ENCODE data around the gene ITSN1. TPM values are rescaled to one million over a fixed set of nuclear protein-coding genes. Genes with fewer than 3 reads are reported as not detected.

The ITSN1 gene
- total RNA-seq, 3 donors from 2014 or later: 2.1 to 2.5 (median 2.4) TPM

- no peaks in the 10 kb centered on the region for H3K9me3 Mint-ChIP-seq
- DNase-seq (no peak), ATAC-seq (no peak)
- no peak overlapping the region for H3K4me3 Mint-ChIP-seq
- H3K36me3 Mint-ChIP-seq (ENCODE audit: insufficient read depth): peaks cover 2% of the 10 kb centered on the region
- no peaks in the 10 kb centered on the region for H3K27me3 Mint-ChIP-seq (ENCODE audit: low read depth)
- H3K4me1 Mint-ChIP-seq (ENCODE audit: low read depth): no peaks in the 10 kb centered on the region
These were observed 178.5 kb downstream of the ITSN1 start for GRCh38 chr21:33820798-33821197.

GRCh38 chr21:33821503-33822322 is 179.4 kb downstream of the ITSN1 start:
- H3K9me3 Mint-ChIP-seq: no peaks in the 10 kb centered on the region
- DNase-seq (no peak), ATAC-seq (no peak)
- H3K4me3 Mint-ChIP-seq: no peak overlapping the region
- H3K27me3 Mint-ChIP-seq (ENCODE audit: low read depth): no peaks in the 10 kb centered on the region
- peaks cover 2% of the 10 kb centered on the region for H3K36me3 Mint-ChIP-seq (ENCODE audit: insufficient read depth)
- H3K4me1 Mint-ChIP-seq (ENCODE audit: low read depth): no peaks in the 10 kb centered on the region

- H3K9me3 Mint-ChIP-seq: peaks cover 3% of the 10 kb centered on the region
- peaks cover 2% of the 10 kb centered on the region for H3K36me3 Mint-ChIP-seq (ENCODE audit: insufficient read depth)
- ATAC-seq (no peak), DNase-seq (no peak)
- no peak overlapping the region for H3K4me3 Mint-ChIP-seq
- no peaks in the 10 kb centered on the region for H3K27me3 Mint-ChIP-seq (ENCODE audit: low read depth)
- no peaks in the 10 kb centered on the region for H3K4me1 Mint-ChIP-seq (ENCODE audit: low read depth)
These were observed 182.0 kb downstream of the ITSN1 start for GRCh38 chr21:33824156-33824941.

- Mint-ChIP-seq H3K4me1 (ENCODE audit: low read depth) (no peaks in the 10 kb centered on the region), H3K36me3 (ENCODE audit: insufficient read depth) (peaks cover 7% of the 10 kb centered on the region), H3K4me3 (no peak overlapping the region), H3K9me3 (peaks cover 3% of the 10 kb centered on the region), H3K27me3 (ENCODE audit: low read depth) (no peaks in the 10 kb centered on the region)
- DNase-seq (no peak), ATAC-seq (no peak)
These were observed 183.1 kb downstream of the ITSN1 start for GRCh38 chr21:33825419-33825818.

- H3K4me3 Mint-ChIP-seq: no peak overlapping the region
- DNase-seq (no peak), ATAC-seq (no peak)
- no peaks in the 10 kb centered on the region for H3K27me3 Mint-ChIP-seq (ENCODE audit: low read depth)
- H3K36me3 Mint-ChIP-seq (ENCODE audit: insufficient read depth): peaks cover 8% of the 10 kb centered on the region
- H3K9me3 Mint-ChIP-seq: peaks cover 3% of the 10 kb centered on the region
- no peaks in the 10 kb centered on the region for H3K4me1 Mint-ChIP-seq (ENCODE audit: low read depth)
These were observed 183.6 kb downstream of the ITSN1 start for GRCh38 chr21:33825915-33826314.

- ATAC-seq: no peak
- H3K4me3 Mint-ChIP-seq: no peak overlapping the region
- H3K9me3 Mint-ChIP-seq: peaks cover 3% of the 10 kb centered on the region
- no peaks in the 10 kb centered on the region for H3K27me3 Mint-ChIP-seq (ENCODE audit: low read depth)
- DNase-seq: no peak
- no peaks in the 10 kb centered on the region for H3K4me1 Mint-ChIP-seq (ENCODE audit: low read depth)
- peaks cover 8% of the 10 kb centered on the region for H3K36me3 Mint-ChIP-seq (ENCODE audit: insufficient read depth)
These were observed 185.8 kb downstream of the ITSN1 start for GRCh38 chr21:33828083-33828482.

- peaks cover 8% of the 10 kb centered on the region for H3K36me3 Mint-ChIP-seq (ENCODE audit: insufficient read depth)
- peaks cover 3% of the 10 kb centered on the region for H3K9me3 Mint-ChIP-seq
- H3K4me1 Mint-ChIP-seq (ENCODE audit: low read depth): no peaks in the 10 kb centered on the region
- no peak overlapping the region for H3K4me3 Mint-ChIP-seq
- DNase-seq: no peak
- no peak for ATAC-seq
- H3K27me3 Mint-ChIP-seq (ENCODE audit: low read depth): no peaks in the 10 kb centered on the region
These were observed 186.3 kb downstream of the ITSN1 start for GRCh38 chr21:33828577-33828976.

- H3K4me1 Mint-ChIP-seq (ENCODE audit: low read depth): no peaks in the 10 kb centered on the region
- H3K36me3 Mint-ChIP-seq (ENCODE audit: insufficient read depth): peaks cover 8% of the 10 kb centered on the region
- DNase-seq (no peak), ATAC-seq (no peak)
- H3K27me3 Mint-ChIP-seq (ENCODE audit: low read depth): no peaks in the 10 kb centered on the region
- no peak overlapping the region for H3K4me3 Mint-ChIP-seq
- peaks cover 3% of the 10 kb centered on the region for H3K9me3 Mint-ChIP-seq
These were observed 187.5 kb downstream of the ITSN1 start for GRCh38 chr21:33829844-33830243.

GRCh38 chr21:33831962-33832659 is 189.8 kb downstream of the ITSN1 start:
- H3K9me3 Mint-ChIP-seq: peaks cover 3% of the 10 kb centered on the region

GRCh38 chr21:33834801-33835500 is 192.7 kb downstream of the ITSN1 start:
- H3K27me3 Mint-ChIP-seq (ENCODE audit: low read depth): no peaks in the 10 kb centered on the region
- H3K9me3 Mint-ChIP-seq: no peaks in the 10 kb centered on the region
- ATAC-seq (no peak), DNase-seq (no peak)
- peaks cover 6% of the 10 kb centered on the region for H3K36me3 Mint-ChIP-seq (ENCODE audit: insufficient read depth)
- H3K4me3 Mint-ChIP-seq: no peak overlapping the region
- H3K4me1 Mint-ChIP-seq (ENCODE audit: low read depth): no peaks in the 10 kb centered on the region

More at GRCh38 chr21:33831962-33832659, 189.8 kb downstream of the ITSN1 start:
- DNase-seq: no peak
- Mint-ChIP-seq H3K4me1 (ENCODE audit: low read depth) (no peaks in the 10 kb centered on the region), H3K27me3 (ENCODE audit: low read depth) (no peaks in the 10 kb centered on the region), H3K4me3 (no peak overlapping the region), H3K36me3 (ENCODE audit: insufficient read depth) (peaks cover 8% of the 10 kb centered on the region)
- ATAC-seq: no peak

- Mint-ChIP-seq H3K27me3 (ENCODE audit: low read depth) (no peaks in the 10 kb centered on the region), H3K4me1 (ENCODE audit: low read depth) (no peaks in the 10 kb centered on the region), H3K9me3 (no peaks in the 10 kb centered on the region), H3K4me3 (no peak overlapping the region), H3K36me3 (ENCODE audit: insufficient read depth) (no peaks in the 10 kb centered on the region)
- ATAC-seq (no peak), DNase-seq (no peak)
These were observed 193.6 kb downstream of the ITSN1 start for GRCh38 chr21:33835920-33836319.

- H3K4me3 Mint-ChIP-seq: no peak overlapping the region
- DNase-seq: no peak
- ATAC-seq: no peak
- H3K4me1 Mint-ChIP-seq (ENCODE audit: low read depth): no peaks in the 10 kb centered on the region
- H3K36me3 Mint-ChIP-seq (ENCODE audit: insufficient read depth): no peaks in the 10 kb centered on the region
- H3K27me3 Mint-ChIP-seq (ENCODE audit: low read depth): no peaks in the 10 kb centered on the region
- no peaks in the 10 kb centered on the region for H3K9me3 Mint-ChIP-seq
These were observed 194.1 kb downstream of the ITSN1 start for GRCh38 chr21:33836408-33836807.

GRCh38 chr21:33839167-33839716 is 196.9 kb downstream of the ITSN1 start:
- H3K36me3 Mint-ChIP-seq (ENCODE audit: insufficient read depth): no peaks in the 10 kb centered on the region
- no peaks in the 10 kb centered on the region for H3K9me3 Mint-ChIP-seq
- no peak overlapping the region for H3K4me3 Mint-ChIP-seq
- H3K27me3 Mint-ChIP-seq (ENCODE audit: low read depth): no peaks in the 10 kb centered on the region
- DNase-seq: no peak
- no peaks in the 10 kb centered on the region for H3K4me1 Mint-ChIP-seq (ENCODE audit: low read depth)
- no peak for ATAC-seq

- Mint-ChIP-seq H3K4me1 (ENCODE audit: low read depth) (no peaks in the 10 kb centered on the region), H3K9me3 (no peaks in the 10 kb centered on the region), H3K27me3 (ENCODE audit: low read depth) (no peaks in the 10 kb centered on the region), H3K4me3 (no peak overlapping the region), H3K36me3 (ENCODE audit: insufficient read depth) (no peaks in the 10 kb centered on the region)
- DNase-seq: no peak
- no peak for ATAC-seq
These were observed 197.5 kb downstream of the ITSN1 start for GRCh38 chr21:33839806-33840205.
